Esophagus squamous epithelium (tissue), 5 donors: ENCODE data around the gene CENPO. TPM values are rescaled to one million over a fixed set of nuclear protein-coding genes. Genes with fewer than 3 reads are reported as not detected.

Experiments
- DNase-seq: peaks from one replicate; lab custom pipeline; 2025; lab: John Stamatoyannopoulos, UW
- H3K27ac ChIP-seq, 4 donors: fragments of 200-600 bp; sonication (generic); one replicate each; pipeline ENCODE4 v1.5.1; 2016 to 2019; ENCODE audit warnings: mild to moderate bottlenecking in 1 of 4
- H3K27me3 ChIP-seq, 4 donors: fragments of 200-600 bp; sonication (generic); 1 replicate in 3 of 4; 2 replicates in 1 of 4; pipeline versions ENCODE4 v1.5.1 to v1.6.0; 2017 to 2021; ENCODE audit warnings: antibody characterized with exemption in 1 of 4
- H3K36me3 ChIP-seq, 3 donors: fragments of 200-600 bp; sonication (generic); one replicate each; pipeline ENCODE4 v1.5.1; 2016 to 2019
- H3K4me1 ChIP-seq, 3 donors: fragments of 200-600 bp; sonication (generic); one replicate each; pipeline ENCODE4 v1.5.1; 2017 to 2019
- H3K4me3 ChIP-seq, 4 donors: fragments of 200-600 bp; sonication (generic); 1 replicate in 3 of 4; 2 replicates in 1 of 4; pipeline ENCODE4 v1.5.1; 2016 to 2019; ENCODE audit warnings: mild to moderate bottlenecking in 2 of 4, moderate library complexity in 1 of 4
- H3K9me3 ChIP-seq, 3 donors: fragments of 200-600 bp; sonication (generic); one replicate each; pipeline ENCODE4 v1.5.1; 2016 to 2019
- POLR2A ChIP-seq, 4 donors: fragments of 450-650 bp; IDR thresholded peaks; one replicate each; pipeline ENCODE4 v1.6.1; 2017; ENCODE audit warnings: antibody characterized with exemption in 4 of 4, mild to moderate bottlenecking in 4 of 4, moderate library complexity in 3 of 4
- WGBS, 2 donors: methylation state at CpG; one replicate each; pipeline ENCODE4 v1.1.5; 2018; 5-methylcytosine and 5-hydroxymethylcytosine counted together
- intact Hi-C: fragments of 100-400 bp; cut with DNase I; formaldehyde crosslinking; loops from one replicate; pipeline ENCODE4 v1.15.0; 2022
- total RNA-seq, 4 donors: library from RNA; depleted of rRNA; stranded (reverse); fragments of >200 nt; gene quantifications; one replicate each; pipeline ENCODE4 v1.1.0, GENCODE V29; 2016
- TF ChIP-seq, protein P1 (sequence below), 6 experiments: fragments of 450-650 bp in 4 of 6; fragments of 200-600 bp in 2 of 6; sonication (generic) in 2 of 6; IDR thresholded peaks; one replicate each; pipeline ENCODE4 v1.5.1; 2016 to 2019; ENCODE audit warnings: antibody characterized with exemption in 6 of 6, mild to moderate bottlenecking in 4 of 6, moderate library complexity in 4 of 6
- donor health status: DM: yes; HTN: yes; CAD: no.

CENPO gene
- total RNA-seq, 4 donors from 2014 or later, result 3.5 to 12.2 (median 6.4) TPM

DNA sequence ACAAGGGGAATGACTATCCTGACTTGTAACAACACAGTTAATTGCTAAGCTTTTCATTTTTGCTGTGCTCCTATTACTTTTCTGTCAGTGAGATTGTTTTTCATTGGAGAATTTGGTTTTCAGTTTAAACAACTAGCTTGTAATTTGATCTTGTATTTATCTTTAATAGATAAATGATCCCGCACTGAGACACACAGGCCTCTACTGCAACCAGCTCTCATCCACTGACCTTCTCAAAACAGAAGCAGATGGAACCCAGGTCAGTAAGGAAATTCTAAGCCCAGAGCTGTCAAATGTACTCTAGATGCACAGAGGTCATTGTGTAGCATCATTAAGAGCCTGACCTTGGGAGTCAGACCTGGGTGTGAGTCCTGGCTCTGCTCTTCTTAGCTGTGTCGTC, 30.7 kb upstream of the CENPO start:
- no peak for DNase-seq
- TF ChIP-seq, protein P1, sequence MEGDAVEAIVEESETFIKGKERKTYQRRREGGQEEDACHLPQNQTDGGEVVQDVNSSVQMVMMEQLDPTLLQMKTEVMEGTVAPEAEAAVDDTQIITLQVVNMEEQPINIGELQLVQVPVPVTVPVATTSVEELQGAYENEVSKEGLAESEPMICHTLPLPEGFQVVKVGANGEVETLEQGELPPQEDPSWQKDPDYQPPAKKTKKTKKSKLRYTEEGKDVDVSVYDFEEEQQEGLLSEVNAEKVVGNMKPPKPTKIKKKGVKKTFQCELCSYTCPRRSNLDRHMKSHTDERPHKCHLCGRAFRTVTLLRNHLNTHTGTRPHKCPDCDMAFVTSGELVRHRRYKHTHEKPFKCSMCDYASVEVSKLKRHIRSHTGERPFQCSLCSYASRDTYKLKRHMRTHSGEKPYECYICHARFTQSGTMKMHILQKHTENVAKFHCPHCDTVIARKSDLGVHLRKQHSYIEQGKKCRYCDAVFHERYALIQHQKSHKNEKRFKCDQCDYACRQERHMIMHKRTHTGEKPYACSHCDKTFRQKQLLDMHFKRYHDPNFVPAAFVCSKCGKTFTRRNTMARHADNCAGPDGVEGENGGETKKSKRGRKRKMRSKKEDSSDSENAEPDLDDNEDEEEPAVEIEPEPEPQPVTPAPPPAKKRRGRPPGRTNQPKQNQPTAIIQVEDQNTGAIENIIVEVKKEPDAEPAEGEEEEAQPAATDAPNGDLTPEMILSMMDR (IDR thresholded peaks at IDR 0.05), result no peak
- no peak for TF ChIP-seq POLR2A (IDR thresholded peaks at IDR 0.05)
- intact Hi-C loops, result no loop called here
- no peaks in the 10 kb centered on the region for H3K9me3 ChIP-seq
- peaks cover 0 to 94% (median 20%) of the 10 kb centered on the region in 3 donors for H3K36me3 ChIP-seq
- no peak overlapping the region for H3K4me3 ChIP-seq
- no peaks in the 10 kb centered on the region for H3K27me3 ChIP-seq
- no peaks in the 10 kb centered on the region for H3K4me1 ChIP-seq
- WGBS, 2 donors, result 72 to 91% methylated on average over 2 of the region's 2 CpGs
- no peak overlapping the region for H3K27ac ChIP-seq

DNA sequence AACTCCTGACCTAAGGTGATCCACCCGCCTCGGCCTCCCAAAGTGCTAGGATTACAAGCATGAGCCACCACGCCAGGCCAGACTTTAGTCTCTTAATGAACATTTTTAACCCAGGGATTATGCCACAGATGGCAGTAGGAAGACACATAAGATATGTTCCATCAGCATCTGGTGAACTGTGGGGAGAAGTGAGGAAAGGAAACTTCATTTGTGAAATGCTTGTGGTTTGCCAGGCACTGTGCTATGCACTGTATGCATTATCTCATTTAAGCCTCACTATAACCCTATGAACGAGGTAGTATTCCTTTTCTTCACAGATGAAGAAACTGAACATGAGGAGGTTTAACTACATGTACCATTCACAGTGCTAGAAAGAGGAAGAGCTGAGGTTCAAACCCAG, 29.4 kb upstream of the CENPO start:
- intact Hi-C loops, result no loop called here
- 100% methylated on average over 2 to 4 of the region's 4 CpGs for WGBS, 2 donors
- peaks cover 0 to 6% (median 0%) of the 10 kb centered on the region in 3 donors for H3K4me1 ChIP-seq
- no peaks in the 10 kb centered on the region for H3K27me3 ChIP-seq
- TF ChIP-seq, protein P1 (IDR thresholded peaks at IDR 0.05), result no peak
- no peak for DNase-seq
- peaks cover 0 to 92% (median 10%) of the 10 kb centered on the region in 3 donors for H3K36me3 ChIP-seq
- no peaks in the 10 kb centered on the region for H3K9me3 ChIP-seq
- H3K27ac ChIP-seq, result no peak overlapping the region
- no peak overlapping the region for H3K4me3 ChIP-seq

DNA sequence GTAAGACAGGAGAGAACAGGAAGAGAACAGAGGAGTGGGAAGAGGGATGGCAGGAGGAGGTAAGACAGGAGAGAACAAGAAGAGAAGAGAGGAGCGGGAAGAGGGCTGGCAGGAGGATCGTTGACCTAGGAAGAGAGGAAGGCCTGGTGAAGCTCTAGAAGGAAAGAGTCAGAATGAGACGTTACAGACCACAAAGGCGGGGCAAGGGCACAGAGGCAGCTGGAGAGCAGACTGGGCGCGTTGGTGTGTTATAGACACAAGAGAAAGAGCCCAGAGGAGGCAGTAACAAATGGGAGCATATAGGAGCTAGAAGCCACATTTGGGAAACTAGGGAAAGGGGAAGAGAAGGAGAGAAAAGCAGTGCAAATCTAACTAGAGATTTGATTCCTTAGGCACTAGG, 26.6 kb upstream of the CENPO start:
- H3K27ac ChIP-seq, result no peak overlapping the region
- no peak for DNase-seq
- peaks cover 0 to 87% (median 10%) of the 10 kb centered on the region in 3 donors for H3K36me3 ChIP-seq
- intact Hi-C loops, result no loop called here
- no peaks in the 10 kb centered on the region for H3K27me3 ChIP-seq
- H3K4me1 ChIP-seq, result peaks cover 0 to 6% (median 0%) of the 10 kb centered on the region in 3 donors
- 69 to 77% methylated on average over 6 of the region's 6 CpGs for WGBS, 2 donors
- TF ChIP-seq POLR2A (IDR thresholded peaks at IDR 0.05), result no peak
- TF ChIP-seq, protein P1 (IDR thresholded peaks at IDR 0.05), result no peak
- no peaks in the 10 kb centered on the region for H3K9me3 ChIP-seq
- H3K4me3 ChIP-seq, result no peak overlapping the region

DNA sequence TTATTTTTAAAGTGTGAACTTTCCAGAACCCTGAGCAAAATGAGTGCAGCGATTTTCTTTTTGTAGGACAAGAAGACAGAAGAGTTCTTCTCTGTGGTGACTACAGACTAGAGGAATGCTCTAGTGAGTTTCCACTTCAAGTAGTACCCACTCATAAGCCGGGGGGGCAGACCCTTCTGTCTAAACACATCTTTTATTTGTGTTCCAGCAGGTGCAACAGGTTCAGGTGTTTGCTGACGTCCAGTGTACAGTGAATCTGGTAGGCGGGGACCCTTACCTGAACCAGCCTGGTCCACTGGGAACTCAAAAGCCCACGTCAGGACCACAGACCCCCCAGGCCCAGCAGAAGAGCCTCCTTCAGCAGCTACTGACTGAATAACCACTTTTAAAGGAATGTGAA, 25.2 kb upstream of the CENPO start:
- H3K27ac ChIP-seq, result no peak overlapping the region
- TF ChIP-seq POLR2A (IDR thresholded peaks at IDR 0.05), result no peak
- TF ChIP-seq, protein P1 (IDR thresholded peaks at IDR 0.05), result no peak
- DNase-seq, result no peak
- 83 to 90% methylated on average over 5 of the region's 5 CpGs for WGBS, 2 donors
- H3K9me3 ChIP-seq, result no peaks in the 10 kb centered on the region
- intact Hi-C loops, result no loop called here
- peaks cover 0 to 6% (median 0%) of the 10 kb centered on the region in 3 donors for H3K4me1 ChIP-seq
- peaks cover 0 to 73% (median 7%) of the 10 kb centered on the region in 3 donors for H3K36me3 ChIP-seq
- H3K27me3 ChIP-seq, result no peaks in the 10 kb centered on the region
- H3K4me3 ChIP-seq, result no peak overlapping the region

DNA sequence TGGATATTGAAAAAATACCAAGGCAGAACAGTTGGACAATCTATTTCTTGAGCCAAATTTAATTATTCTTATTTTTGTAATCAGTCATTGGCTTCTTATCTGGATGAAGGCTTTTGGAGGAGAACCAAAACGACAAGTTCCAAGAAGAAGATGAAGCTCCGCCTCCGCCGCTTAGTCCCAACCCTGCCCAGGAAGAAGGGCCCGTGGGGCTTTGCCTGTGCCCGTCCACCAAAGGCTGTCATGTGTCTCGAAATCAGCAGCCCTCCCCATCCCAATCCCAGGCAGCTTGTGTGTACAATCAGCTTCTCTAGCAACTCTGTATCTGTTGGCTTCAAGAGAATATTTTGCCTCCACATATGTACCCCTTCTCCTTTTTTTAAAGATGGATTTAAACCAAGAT, 24.6 kb upstream of the CENPO start:
- TF ChIP-seq, protein P1 (IDR thresholded peaks at IDR 0.05), result no peak
- TF ChIP-seq POLR2A (IDR thresholded peaks at IDR 0.05), result no peak
- no peak for DNase-seq
- no peaks in the 10 kb centered on the region for H3K9me3 ChIP-seq

More for the DNA sequence above, 24.6 kb upstream of the CENPO start:
- WGBS, 2 donors, result 64% methylated on average over 7 of the region's 7 CpGs
- Histone ChIP-seq H3K27ac (no peak overlapping the region), H3K36me3 (peaks cover 0 to 67% (median 7%) of the 10 kb centered on the region in 3 donors), H3K4me3 (no peak overlapping the region), H3K27me3 (no peaks in the 10 kb centered on the region), H3K4me1 (peaks cover 0 to 6% (median 0%) of the 10 kb centered on the region in 3 donors)
- intact Hi-C loops, result no loop called here
